ENCODE results near the gene ESR1.
"Not testable (repeated sequence)": the region's sequence is repeated elsewhere in the genome, so short reads cannot be mapped to it uniquely, and the experiment has no call there.

The ESR1 gene

DNA sequence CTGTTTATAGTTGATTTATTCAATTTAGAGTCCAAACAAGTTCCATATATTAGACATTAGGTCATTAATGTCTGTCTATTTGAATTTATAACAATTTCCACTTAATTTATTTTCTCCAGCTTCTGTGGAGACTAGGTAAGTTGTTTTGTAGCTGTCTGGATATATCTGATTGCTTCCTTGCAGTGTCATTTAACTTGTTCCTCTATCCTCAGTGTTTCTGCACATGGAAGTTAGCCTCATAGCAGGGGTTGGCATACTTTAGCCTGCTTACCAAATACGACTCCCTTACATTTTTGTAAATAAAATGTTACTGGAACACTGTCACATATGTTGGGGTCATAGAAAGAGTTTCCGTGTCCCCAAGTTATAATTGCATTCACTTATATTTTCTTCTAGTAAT is 216.1 kb downstream of the ESR1 start:
- DNase-seq (ENCODE audit: low read depth, low spot score): no peak
- no peak overlapping the region for H3K4me3 ChIP-seq (ENCODE audit: low read length)

DNA sequence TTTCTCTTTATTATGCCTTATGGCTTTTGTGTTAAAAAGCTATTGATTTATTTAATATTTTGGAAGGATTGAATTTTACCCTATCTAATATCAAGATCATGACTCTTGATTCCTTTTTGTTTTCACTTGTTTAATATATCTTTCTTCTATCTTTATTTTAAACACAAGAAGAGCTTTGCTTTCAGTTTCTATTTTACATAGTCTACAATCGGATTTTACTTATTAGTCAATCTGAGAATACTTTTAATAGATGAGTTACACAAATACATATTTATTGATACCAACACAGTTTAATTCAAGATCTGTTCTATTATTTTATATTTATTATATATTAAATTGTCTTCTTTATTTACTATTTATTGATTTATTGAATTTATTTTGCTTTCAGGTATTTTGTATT is 218.8 kb downstream of the ESR1 start:
- no peak for DNase-seq (ENCODE audit: low read depth, low spot score)
- H3K4me3 ChIP-seq (ENCODE audit: low read length): no peak overlapping the region

DNA sequence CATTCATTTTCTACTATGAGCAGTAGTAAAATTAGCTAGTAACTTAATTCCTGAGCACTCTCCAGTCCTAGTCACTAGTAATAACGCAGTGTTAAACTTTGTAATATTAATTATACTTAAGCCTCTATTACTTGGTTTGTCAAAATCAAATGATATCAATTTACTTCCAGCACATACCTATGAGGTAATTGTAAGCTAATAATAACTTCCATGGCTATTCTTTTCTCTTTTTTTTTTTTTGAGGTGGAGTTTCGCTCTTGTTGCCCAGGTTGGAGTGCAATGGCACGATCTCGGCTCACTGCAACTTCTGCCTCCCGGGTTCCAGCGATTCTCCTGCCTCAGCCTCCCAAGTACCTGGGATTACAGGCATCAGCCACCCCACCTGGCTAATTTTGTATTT is 219.3 kb downstream of the ESR1 start:
- H3K4me3 ChIP-seq (ENCODE audit: low read length); DNase-seq (ENCODE audit: low read depth, low spot score): not testable (repeated sequence)

DNA sequence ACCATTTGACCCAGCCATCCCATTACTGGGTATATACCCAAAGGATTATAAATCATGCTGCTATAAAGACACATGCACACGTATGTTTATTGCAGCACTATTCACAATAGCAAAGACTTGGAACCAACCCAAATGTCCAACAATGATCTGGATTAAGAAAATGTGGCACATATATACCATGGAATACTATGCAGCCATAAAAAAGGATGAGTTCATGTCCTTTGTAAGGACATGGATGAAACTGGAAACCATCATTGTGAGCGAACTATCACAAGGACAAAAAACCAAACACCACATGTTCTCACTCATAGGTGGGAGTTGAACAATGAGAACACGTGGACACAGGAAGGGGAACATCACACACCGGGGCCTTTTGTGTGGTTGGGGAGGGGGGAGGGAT is 226.3 kb downstream of the ESR1 start:
- not testable (repeated sequence) for H3K4me3 ChIP-seq (ENCODE audit: low read length); DNase-seq (ENCODE audit: low read depth, low spot score)

DNA sequence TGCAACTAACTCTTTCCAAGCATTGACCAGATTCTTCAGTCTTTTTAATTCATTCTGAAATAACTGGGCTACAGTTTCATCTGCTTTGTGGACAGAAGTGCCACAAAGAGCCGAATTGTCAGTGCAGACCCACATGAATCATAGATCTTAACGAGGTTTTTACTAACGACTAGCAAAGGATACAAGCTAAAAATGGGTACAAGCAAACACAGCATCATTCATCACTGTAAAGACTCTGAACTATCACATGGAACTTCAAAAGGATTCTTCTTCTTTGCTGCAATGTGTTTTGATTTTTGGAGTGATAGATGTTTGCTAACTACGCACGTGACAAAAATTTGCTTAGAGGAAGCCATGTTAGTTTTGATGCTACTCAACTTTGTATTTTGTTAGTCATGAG is 227.1 kb downstream of the ESR1 start:
- no peak overlapping the region for H3K4me3 ChIP-seq (ENCODE audit: low read length)
- DNase-seq (ENCODE audit: low read depth, low spot score): no peak

DNA sequence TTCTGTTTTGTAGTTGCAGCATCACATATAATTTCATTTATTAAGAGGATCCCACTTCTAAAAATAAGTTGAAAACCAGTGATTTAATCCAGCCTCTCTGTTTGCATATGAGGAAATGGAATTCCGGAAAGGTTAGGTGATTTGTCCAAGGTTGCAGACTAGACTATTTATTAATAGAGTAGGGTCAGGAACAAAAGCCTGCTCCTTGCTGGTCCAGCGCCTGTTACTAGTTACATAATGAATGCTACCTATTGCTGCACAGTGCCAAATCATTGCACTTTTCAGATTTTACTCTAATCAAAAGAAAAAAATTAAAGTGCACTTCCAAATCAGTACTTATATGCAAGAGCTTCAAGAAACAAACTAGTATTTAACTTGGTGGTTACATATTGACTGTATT is 238.6 kb downstream of the ESR1 start:
- H3K4me3 ChIP-seq (ENCODE audit: low read length): no peak overlapping the region
- DNase-seq (ENCODE audit: low read depth, low spot score): no peak

DNA sequence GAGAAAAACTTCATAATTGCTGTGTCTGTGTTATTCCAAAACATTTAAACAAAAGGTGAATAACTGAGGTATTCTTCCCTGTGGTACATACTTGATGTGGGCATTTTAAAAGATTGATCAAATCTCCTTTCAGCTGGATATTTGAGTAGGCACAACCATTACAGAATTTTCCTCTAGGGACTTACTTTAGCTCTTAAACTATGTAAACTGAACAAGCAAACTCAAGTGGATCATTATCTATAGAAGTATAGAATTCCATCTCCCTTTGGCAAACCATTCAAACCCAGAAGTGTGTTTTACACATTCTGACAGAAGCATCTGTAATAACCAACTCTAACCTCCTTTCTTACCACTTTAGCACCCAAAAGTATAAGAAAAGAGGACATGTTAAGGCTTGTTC is 241.4 kb downstream of the ESR1 start:
- no peak overlapping the region for H3K4me3 ChIP-seq (ENCODE audit: low read length)
- DNase-seq (ENCODE audit: low read depth, low spot score): no peak

DNA sequence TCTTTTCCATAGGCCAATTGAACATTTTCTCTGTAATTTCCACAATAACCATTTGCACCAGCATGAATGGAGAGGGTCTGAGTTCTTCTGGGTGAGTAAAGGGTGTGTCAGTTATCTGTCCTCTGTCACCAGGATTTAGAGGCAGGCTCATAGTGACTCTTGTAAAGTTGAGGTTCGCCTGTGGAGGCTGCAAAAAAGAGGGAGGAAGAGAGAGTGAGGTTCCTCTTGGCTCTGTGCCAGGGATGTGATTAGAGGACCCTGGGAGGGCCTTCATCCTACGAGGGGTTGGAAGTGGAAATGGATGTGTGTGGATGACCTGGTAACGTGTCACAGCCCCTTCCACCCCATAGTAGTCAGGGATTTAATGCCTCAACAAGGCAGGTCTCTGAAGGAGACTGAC is 242.0 kb downstream of the ESR1 start:
- no peak for DNase-seq (ENCODE audit: low read depth, low spot score)
- H3K4me3 ChIP-seq (ENCODE audit: low read length): no peak overlapping the region

DNA sequence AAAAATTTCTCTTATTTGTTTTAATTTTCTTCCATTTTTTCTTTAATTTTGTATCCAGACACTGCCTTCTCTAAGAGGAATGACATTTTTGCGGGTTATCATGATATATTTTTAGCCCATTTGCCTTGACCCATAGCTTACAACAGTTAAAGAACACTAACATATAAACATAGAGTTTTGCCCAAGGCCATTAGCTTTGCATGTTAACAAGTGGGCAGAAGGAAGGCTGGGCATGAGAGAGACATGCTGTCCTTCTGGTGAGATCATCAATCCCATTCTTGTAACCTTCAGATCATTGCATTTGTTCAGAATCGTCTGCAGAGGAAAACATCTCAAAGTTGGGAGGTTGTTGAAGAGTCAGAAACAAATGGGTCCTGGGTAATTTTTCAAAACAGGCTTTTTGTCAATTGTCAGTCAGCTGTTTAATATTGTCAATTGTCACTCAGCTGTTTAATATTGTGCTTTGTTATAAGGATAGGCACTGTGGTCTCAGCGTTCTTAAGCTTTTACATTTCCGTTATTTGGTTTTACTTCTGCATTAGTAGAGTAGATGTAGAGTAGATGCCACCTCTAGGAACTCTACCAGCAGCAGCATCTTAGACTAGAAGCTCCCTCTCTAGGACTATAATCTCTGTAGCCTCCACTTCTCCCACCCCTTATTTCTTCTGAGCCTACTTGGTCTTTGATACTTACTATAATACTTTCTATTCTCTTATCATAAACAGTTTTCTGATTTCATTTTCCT is 243.1 kb downstream of the ESR1 start:
- no peak for DNase-seq (ENCODE audit: low read depth, low spot score)
- H3K4me3 ChIP-seq (ENCODE audit: low read length): no peak overlapping the region

DNA sequence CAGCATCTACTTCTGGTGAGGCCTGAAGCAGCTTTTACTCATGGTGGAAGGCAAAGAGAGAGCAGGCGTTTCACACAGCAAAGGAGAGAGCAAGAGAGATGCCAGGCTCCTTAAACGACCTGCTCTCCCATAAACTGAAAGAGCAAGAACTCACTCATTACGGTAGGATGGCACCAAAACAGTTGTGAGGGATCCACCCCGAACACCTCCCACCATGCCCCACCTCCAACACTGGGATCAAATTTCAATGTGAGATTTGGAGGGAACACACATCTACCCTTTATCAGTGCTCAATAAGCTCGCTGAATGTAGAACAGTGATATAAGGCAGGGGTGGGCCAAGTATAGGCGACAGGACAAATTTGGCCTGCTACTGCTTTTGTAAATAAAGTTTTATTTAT is 244.6 kb downstream of the ESR1 start:
- H3K4me3 ChIP-seq (ENCODE audit: low read length): no peak overlapping the region
- no peak for DNase-seq (ENCODE audit: low read depth, low spot score)

DNA sequence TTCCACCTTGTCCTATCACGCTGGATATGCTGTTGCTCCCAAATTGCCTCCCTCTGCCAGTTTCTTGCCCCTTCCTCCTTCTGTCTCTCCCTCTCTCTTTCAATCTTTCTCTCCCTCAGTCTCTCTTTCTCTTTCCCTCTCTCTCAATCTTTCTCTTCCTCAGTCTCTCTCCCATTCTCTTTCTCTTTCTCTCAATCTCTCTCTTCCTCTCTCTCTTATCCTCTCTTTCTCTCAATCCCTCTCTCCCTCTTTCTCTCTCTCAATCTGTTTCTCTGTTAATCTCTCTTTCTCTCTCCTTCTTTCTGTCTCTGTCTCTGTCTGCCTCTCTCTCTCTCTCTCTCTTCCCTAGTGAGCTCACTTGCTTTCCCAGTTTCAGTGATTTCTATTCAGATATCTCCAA is 245.8 kb downstream of the ESR1 start:
- no peak overlapping the region for H3K4me3 ChIP-seq (ENCODE audit: low read length)
- DNase-seq (ENCODE audit: low read depth, low spot score): no peak

DNA sequence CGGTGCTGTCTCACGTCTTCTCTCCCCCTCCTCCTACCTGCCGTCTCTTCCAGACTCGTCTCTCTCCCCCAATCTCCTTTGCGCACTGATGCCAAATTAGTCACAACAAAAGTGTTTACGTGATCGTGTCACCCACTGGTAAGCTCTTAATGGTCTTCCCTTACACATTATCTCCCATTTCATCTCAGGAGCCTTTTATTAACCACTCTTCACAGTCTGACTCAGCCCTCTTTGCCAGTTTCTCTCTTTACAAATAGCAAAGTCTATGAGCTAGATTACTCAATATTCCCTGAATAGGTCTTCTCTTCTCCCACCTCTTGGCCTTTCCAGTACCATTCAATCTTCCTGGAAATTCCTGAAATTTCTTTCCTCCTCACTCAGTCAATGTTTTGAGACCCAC is 247.0 kb downstream of the ESR1 start:
- DNase-seq (ENCODE audit: low read depth, low spot score): no peak
- H3K4me3 ChIP-seq (ENCODE audit: low read length): no peak overlapping the region

DNA sequence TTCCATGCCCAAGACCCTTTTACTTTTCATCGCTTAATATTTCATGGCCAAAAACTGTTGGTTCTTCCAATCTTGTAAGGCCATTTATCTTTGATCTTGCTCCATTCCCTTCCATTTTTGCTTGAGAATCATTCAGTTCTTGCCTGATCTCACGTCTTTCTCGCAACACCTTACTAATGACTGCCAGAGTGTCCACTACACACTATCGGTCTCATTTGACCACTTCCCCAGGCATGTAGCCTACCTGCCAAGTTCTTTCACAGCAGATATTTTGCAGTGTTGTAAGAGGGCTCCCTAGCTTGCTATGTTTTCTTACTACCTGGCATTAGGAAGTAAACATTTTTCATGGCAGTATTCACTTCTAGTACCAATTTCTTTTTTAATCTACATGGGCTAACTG is 248.0 kb downstream of the ESR1 start:
- H3K4me3 ChIP-seq (ENCODE audit: low read length): no peak overlapping the region
- no peak for DNase-seq (ENCODE audit: low read depth, low spot score)

DNA sequence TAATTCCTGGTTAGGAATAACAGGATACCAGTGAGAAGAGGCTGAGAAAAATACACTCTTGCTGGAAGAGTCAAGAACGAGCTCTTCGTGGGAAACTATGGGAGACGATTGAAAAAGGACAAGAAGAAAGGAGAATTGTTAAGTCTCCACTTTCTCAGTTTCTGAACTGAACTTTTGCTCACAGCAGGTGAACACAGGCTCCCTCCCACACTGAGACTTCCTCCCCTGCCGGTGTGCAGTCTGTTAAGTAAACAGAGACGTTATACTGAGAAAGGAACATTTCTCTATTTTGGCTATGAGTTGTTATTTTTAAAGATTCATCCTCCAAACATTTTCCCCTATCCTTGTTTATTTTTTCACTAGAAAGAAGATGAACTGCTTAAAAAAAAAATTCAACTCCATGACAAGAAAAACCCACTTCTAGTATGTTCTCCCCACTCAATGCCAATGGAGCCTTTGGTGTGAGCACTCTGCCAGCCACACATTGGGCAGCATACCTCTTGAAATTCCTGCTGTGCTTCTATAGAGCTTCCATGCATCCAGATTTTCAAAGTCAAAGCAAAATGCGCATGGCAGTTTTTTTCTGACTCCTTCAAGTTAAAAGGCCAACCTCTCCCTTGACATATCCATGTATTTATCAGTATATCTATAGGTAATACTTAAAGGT is 250.5 kb downstream of the ESR1 start:
- no peak for DNase-seq (ENCODE audit: low read depth, low spot score)
- no peak overlapping the region for H3K4me3 ChIP-seq (ENCODE audit: low read length)

DNA sequence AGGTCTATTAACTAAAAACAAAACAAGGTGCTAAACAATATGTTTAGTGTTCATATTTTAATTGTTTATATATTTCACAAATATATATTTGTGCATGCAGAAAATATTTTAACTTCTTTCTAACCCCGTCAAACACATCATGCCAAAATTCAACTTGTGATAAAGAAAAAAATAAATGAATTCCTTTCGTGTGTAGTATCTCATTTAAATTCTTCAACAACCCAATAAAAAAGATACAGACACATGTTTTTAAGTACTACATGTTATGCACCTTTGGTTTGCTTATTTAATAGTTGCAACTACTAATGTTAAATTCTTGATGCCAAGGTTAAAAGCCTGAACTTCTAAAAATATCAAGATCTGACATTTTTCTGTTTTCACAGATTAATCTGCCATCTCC is 252.4 kb downstream of the ESR1 start:
- no peak overlapping the region for H3K4me3 ChIP-seq (ENCODE audit: low read length)
- no peak for DNase-seq (ENCODE audit: low read depth, low spot score)

DNA sequence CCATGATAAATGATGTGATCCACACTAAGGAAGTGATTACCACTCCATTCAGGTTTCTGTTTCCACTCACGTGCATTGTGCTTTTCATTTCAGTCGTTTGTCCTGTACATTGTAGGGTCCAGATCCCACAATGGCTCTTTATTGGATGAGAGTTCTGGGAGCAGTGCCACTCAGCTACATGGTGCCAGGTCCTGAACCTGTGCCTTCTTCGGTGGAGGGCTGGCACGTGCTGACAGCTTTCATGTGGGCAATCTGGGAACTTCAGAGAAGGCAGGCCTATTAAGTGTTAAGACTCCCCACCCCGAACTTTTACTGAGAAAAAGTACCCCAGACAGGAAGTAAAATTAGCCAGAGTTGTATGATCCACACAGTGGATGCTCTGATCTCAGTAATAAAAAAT is 255.0 kb downstream of the ESR1 start:
- no peak overlapping the region for H3K4me3 ChIP-seq (ENCODE audit: low read length)
- no peak for DNase-seq (ENCODE audit: low read depth, low spot score)

DNA sequence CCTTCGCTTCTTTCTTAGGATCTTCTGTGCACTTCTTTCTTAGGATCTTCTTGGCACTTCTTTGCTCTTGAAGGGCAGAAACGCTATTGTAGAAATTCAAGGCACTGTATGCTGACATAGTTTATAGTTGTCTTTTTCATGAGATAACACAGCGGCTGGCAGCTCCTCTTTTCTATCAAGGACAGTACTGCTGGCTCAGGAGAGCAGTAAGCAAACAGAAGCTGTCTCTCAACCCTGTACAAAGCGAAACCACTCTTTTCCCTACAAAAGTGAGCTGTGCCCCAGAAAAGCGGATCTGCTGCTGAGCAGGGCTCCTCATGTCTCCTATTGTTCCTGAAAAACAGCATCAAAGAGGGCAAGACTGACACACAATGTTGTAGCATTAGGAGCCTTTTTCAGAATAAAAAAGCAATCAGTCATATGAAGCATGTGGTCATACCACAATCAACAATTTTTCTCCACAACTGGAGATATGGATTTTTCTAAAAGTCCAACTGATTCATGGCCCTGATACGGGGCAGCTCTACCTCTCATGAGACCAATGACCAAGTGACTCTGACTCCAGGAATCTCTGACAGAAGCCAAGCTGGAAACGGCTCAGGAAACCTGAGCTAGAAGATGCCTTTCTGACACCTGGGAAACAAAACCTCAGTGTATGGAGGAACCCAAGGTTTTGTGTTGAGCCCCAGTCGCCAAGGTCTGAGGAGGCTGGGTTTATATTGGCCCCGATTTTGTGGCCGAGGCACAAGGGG is 255.9 kb downstream of the ESR1 start:
- H3K4me3 ChIP-seq (ENCODE audit: low read length): no peak overlapping the region
- DNase-seq (ENCODE audit: low read depth, low spot score): no peak

DNA sequence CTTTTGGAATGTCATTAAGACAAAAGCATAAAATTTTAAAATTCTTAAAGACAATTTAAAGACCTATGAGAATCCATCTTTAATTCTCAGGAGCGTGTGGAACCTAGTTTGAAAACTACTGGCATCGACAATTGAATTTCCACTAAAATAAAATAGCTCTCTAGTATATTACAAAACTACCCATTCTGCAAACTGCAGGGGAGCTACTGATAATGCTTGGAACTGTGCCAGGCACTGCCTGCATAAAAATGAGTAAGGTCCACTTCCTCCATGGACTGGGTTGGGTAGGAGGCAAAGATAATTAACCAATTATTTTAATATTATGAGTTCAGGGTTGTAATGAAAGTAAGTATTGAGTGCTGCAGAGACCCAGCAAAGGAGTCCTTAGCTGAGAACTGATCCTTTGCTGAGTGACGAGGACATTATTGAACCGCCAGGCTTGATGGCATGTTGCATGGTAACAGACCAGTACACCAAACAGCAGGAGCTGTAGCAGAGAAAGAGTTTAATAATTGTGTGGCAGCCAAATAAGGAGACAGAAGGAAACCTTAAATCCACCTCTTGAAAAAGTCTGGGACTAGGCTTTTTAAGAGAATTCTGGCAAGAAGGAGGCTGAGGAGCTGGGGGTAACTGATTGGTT is 261.3 kb downstream of the ESR1 start:
- H3K4me3 ChIP-seq (ENCODE audit: low read length): no peak overlapping the region
- DNase-seq (ENCODE audit: low read depth, low spot score): no peak

DNA sequence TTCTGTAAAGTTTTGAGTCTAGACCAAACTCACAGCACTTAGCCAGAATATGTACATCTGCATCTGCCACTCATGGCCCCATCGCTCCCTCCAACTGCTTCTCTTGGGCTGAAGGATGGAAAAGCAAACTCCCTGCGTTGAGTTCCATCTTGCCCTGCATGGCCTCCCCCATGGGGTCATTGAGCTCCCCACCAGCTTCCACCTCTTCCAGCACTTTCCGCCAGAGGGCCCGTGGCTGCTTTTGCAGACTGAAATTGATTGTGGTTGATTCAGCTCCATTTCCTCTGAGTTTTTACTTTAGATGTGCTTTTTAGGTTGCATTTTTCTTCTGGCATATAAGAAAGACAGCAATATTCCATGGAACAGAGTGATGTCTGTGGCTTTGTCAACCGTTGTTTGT is 263.1 kb downstream of the ESR1 start:
- peak; percentile 19 for DNase-seq (ENCODE audit: low read depth, low spot score)
- H3K4me3 ChIP-seq (ENCODE audit: low read length): no peak overlapping the region

DNA sequence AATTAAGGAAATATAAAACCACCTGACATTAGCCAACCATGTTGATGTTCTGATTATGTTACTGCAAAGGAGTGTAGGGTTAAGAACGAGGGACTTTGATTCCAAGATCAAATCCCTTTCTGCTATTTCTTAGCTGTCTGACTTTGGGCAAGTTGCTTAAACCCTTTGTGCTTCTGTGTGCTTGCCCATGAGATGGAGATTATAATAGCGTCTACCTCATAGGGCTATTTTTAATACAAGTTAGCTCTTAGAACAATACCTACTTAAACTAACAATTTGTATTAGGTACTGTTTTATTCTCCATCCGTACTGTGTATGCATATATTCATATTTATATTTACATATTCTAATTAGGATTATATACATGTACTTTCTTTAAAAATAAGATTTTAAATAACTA is 263.8 kb downstream of the ESR1 start:
- no peak for DNase-seq (ENCODE audit: low read depth, low spot score)

More for the DNA sequence above, 263.8 kb downstream of the ESR1 start:
- no peak overlapping the region for H3K4me3 ChIP-seq (ENCODE audit: low read length)

Data from Jurkat, Clone E6-1 (cell line).